ENCODE data around the gene EPB41L4B.

The EPB41L4B gene

DNA sequence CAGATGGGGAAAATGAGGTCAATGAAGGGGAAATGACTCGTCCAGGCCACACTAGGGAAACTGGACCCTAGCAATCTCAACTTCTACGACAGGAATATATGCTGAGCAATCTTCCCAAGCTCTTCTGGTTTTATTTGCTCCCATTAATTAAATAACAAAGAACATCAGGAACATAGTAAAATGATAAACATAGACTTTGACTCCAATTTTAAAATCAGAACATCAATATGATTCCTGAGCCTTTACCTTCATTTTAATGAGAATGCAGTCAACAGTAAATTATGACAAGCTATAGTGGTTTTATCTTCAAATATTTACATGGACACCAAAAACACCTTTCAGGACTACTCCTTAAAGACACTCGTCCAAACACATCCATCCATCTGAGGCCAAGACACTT is 79.7 kb downstream of the EPB41L4B start:
- no peak for DNase-seq (ENCODE audit: low read depth)
- no peak for TF ChIP-seq CTCF (IDR thresholded peaks at IDR 0.05; ENCODE audit: low read depth, low read length)
- H3K4me3 ChIP-seq (ENCODE audit: low read depth, low read length), result no peak overlapping the region

DNA sequence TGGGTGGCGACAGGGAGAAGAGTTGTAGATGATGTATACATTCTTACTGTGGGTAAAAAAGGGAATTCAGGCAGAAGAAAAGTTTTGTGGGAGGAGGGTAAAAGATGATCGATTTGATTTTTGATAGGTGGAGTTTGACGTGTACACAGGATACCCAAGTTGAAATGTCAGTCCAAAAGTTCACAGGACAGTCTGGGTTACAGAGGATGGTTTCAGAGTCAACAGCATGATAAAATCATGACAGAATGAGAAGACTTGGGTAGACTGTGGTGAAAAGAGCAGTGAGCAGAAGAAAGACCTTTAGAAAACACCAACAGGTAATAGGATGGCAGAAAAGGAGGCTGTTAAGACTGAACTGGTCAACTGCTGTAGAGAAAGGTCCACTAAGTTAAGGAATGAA is 81.6 kb downstream of the EPB41L4B start:
- H3K4me3 ChIP-seq (ENCODE audit: low read depth, low read length), result no peak overlapping the region
- DNase-seq (ENCODE audit: low read depth), result no peak
- TF ChIP-seq MYC (IDR thresholded peaks at IDR 0.05; ENCODE audit: low read depth, low read length), result no peak
- TF ChIP-seq POLR2A (IDR thresholded peaks at IDR 0.05; ENCODE audit: extremely low read depth, insufficient read length), result no peak
- TF ChIP-seq CTCF (IDR thresholded peaks at IDR 0.05; ENCODE audit: low read depth, low read length), result no peak
- no peak for TF ChIP-seq MAX (IDR thresholded peaks at IDR 0.05; ENCODE audit: low read depth, low read length)

- DNase-seq (ENCODE audit: low read depth), result no peak
- TF ChIP-seq MAX (IDR thresholded peaks at IDR 0.05; ENCODE audit: low read depth, low read length), result no peak
- TF ChIP-seq MYC (IDR thresholded peaks at IDR 0.05; ENCODE audit: low read depth, low read length), result no peak
- no peak for TF ChIP-seq CTCF (IDR thresholded peaks at IDR 0.05; ENCODE audit: low read depth, low read length)
- no peak overlapping the region for H3K4me3 ChIP-seq (ENCODE audit: low read depth, low read length)
Measured at GRCh38 chr9:109238655-109239054, 82.2 kb downstream of the EPB41L4B start.

- no peak overlapping the region for H3K4me3 ChIP-seq (ENCODE audit: low read depth, low read length)
- TF ChIP-seq POLR2A (IDR thresholded peaks at IDR 0.05; ENCODE audit: extremely low read depth, insufficient read length) (no peak), MAX (IDR thresholded peaks at IDR 0.05; ENCODE audit: low read depth, low read length) (no peak), MYC (IDR thresholded peaks at IDR 0.05; ENCODE audit: low read depth, low read length) (no peak), CTCF (IDR thresholded peaks at IDR 0.05; ENCODE audit: low read depth, low read length) (no peak)
- DNase-seq (ENCODE audit: low read depth), result no peak
Measured at GRCh38 chr9:109238125-109238524, 82.7 kb downstream of the EPB41L4B start.

DNA sequence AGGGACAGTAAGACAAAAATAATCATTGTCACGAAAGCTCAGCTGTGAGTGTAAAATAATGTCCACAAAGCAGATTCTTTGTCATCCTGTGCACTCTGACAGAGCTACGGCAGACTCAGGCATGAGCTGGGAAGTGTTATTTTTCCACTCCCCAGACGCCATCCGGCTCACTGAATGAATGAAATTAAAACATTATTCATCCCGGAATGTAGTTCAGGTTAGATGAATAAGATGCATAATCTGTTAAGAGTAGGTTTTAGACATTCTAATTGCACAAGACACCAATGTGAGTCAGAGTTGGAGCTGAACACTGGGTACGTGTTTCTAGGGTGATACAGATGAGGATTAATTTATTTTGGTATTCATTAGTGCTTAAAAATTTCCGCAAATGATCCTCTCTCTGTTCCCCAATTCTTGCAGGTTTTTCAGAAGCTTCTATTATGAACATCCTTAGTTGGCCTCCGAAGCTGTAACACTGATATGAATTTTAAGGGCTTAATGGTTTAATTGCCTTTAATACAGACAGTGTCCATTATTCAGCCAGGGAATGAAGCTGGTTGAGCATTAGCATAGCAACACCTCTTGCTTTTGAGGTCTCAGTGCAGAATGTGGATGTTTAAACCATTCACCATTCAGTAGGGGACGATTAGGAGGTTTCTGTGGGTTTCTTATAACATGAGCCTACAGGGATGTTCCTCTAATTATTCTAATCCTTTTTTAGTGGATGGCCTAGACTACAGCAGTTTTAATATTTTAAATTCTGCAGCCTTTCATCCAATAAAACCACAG is 88.2 kb downstream of the EPB41L4B start:
- TF ChIP-seq MYC (IDR thresholded peaks at IDR 0.05; ENCODE audit: low read depth, low read length) (no peak), POLR2A (IDR thresholded peaks at IDR 0.05; ENCODE audit: extremely low read depth, insufficient read length) (no peak), MAX (IDR thresholded peaks at IDR 0.05; ENCODE audit: low read depth, low read length) (no peak), CTCF (IDR thresholded peaks at IDR 0.05; ENCODE audit: low read depth, low read length) (no peak)
- no peak overlapping the region for H3K4me3 ChIP-seq (ENCODE audit: low read depth, low read length)
- no peak for DNase-seq (ENCODE audit: low read depth)

GRCh38 chr9:109231593-109231992 is 89.3 kb downstream of the EPB41L4B start:
- H3K4me3 ChIP-seq (ENCODE audit: low read depth, low read length), result no peak overlapping the region
- TF ChIP-seq MYC (IDR thresholded peaks at IDR 0.05; ENCODE audit: low read depth, low read length) (no peak), MAX (IDR thresholded peaks at IDR 0.05; ENCODE audit: low read depth, low read length) (no peak), POLR2A (IDR thresholded peaks at IDR 0.05; ENCODE audit: extremely low read depth, insufficient read length) (no peak), CTCF (IDR thresholded peaks at IDR 0.05; ENCODE audit: low read depth, low read length) (no peak)
- DNase-seq (ENCODE audit: low read depth), result no peak

Measured in NB4 (cell line).